ENCODE results near the gene DNAH3.

The DNAH3 gene

GRCh38 chr16:21076186-21076883 lies 74.3 kb downstream of the DNAH3 start:
- no peak for TF ChIP-seq FOXP2 (optimal IDR thresholded peaks at IDR 0.05; ENCODE audit: borderline replicate concordance, extremely low read depth, extremely low read length, insufficient read depth)
- no peak for TF ChIP-seq TAF1 (IDR thresholded peaks at IDR 0.05; ENCODE audit: borderline replicate concordance, insufficient read depth, low read length)
- TF ChIP-seq REST (IDR thresholded peaks at IDR 0.05; ENCODE audit: insufficient read depth in 1 of 2, low read depth in 2 of 2, low read length in 2 of 2), result no peak
- no peak for TF ChIP-seq SIN3A (IDR thresholded peaks at IDR 0.05; ENCODE audit: borderline replicate concordance, insufficient read depth, low read length)
- no peak for TF ChIP-seq POLR2AphosphoS5 (IDR thresholded peaks at IDR 0.05; ENCODE audit: low read depth, low read length)

GRCh38 chr16:21075252-21075651 lies 75.4 kb downstream of the DNAH3 start:
- TF ChIP-seq POLR2AphosphoS5 (IDR thresholded peaks at IDR 0.05; ENCODE audit: low read depth, low read length) (no peak), SIN3A (IDR thresholded peaks at IDR 0.05; ENCODE audit: borderline replicate concordance, insufficient read depth, low read length) (no peak), TAF1 (IDR thresholded peaks at IDR 0.05; ENCODE audit: borderline replicate concordance, insufficient read depth, low read length) (no peak), REST (IDR thresholded peaks at IDR 0.05; ENCODE audit: insufficient read depth in 1 of 2, low read depth in 2 of 2, low read length in 2 of 2) (no peak), FOXP2 (optimal IDR thresholded peaks at IDR 0.05; ENCODE audit: borderline replicate concordance, extremely low read depth, extremely low read length, insufficient read depth) (no peak)

GRCh38 chr16:21072976-21073375 lies 77.7 kb downstream of the DNAH3 start:
- no peak for TF ChIP-seq TAF1 (IDR thresholded peaks at IDR 0.05; ENCODE audit: borderline replicate concordance, insufficient read depth, low read length)
- no peak for TF ChIP-seq FOXP2 (optimal IDR thresholded peaks at IDR 0.05; ENCODE audit: borderline replicate concordance, extremely low read depth, extremely low read length, insufficient read depth)
- no peak for TF ChIP-seq REST (IDR thresholded peaks at IDR 0.05; ENCODE audit: insufficient read depth in 1 of 2, low read depth in 2 of 2, low read length in 2 of 2)
- TF ChIP-seq POLR2AphosphoS5 (IDR thresholded peaks at IDR 0.05; ENCODE audit: low read depth, low read length), result no peak
- TF ChIP-seq SIN3A (IDR thresholded peaks at IDR 0.05; ENCODE audit: borderline replicate concordance, insufficient read depth, low read length), result no peak

GRCh38 chr16:21071741-21072140 lies 78.9 kb downstream of the DNAH3 start:
- TF ChIP-seq REST (IDR thresholded peaks at IDR 0.05; ENCODE audit: insufficient read depth in 1 of 2, low read depth in 2 of 2, low read length in 2 of 2), result no peak
- no peak for TF ChIP-seq TAF1 (IDR thresholded peaks at IDR 0.05; ENCODE audit: borderline replicate concordance, insufficient read depth, low read length)
- no peak for TF ChIP-seq FOXP2 (optimal IDR thresholded peaks at IDR 0.05; ENCODE audit: borderline replicate concordance, extremely low read depth, extremely low read length, insufficient read depth)
